HepG2 (cell line): ENCODE data around the gene ZG16. TPM values are rescaled to one million over a fixed set of nuclear protein-coding genes. Genes with fewer than 3 reads are reported as not detected.
A peak's percentile ranks its signal among the peaks of the same experiment; 100 is the strongest.

Source experiments
- ARID5B ChIP-seq: IDR thresholded peaks from 2 replicates; pipeline ENCODE4 v1.4.0; 2020; ENCODE audit warnings: mild to moderate bottlenecking, missing genetic modification reagents
- CREM ChIP-seq, 2 experiments: sonication (generic) in 1 of 2; formaldehyde crosslinking in 1 of 2; IDR thresholded peaks; 2 replicates each; pipeline versions ENCODE4 v1.4.0 to v1.6.1; 2016 to 2020; ENCODE audit warnings: antibody characterized with exemption in 1 of 2, mild to moderate bottlenecking in 1 of 2, missing genetic modification reagents in 1 of 2
- CSRNP2 ChIP-seq: sonication (generic); formaldehyde crosslinking; conservative IDR thresholded peaks from 2 replicates; pipeline ENCODE4 v1.8.0; 2022; ENCODE audit warnings: low read depth, missing genetic modification reagents
- DPF2 ChIP-seq: sonication (generic); formaldehyde crosslinking; IDR thresholded peaks from 2 replicates; pipeline ENCODE4 v1.4.0; 2020; ENCODE audit warnings: mild to moderate bottlenecking, low read depth, missing genetic modification reagents, borderline replicate concordance
- EP300 ChIP-seq, 3 experiments: sonication (generic) in 1 of 3; formaldehyde crosslinking in 1 of 3; IDR thresholded peaks; 2 replicates each; pipeline versions ENCODE4 v1.5.1 to v1.6.1; 2011 to 2020; ENCODE audit warnings: low read depth in 2 of 3, low read length in 2 of 3, borderline replicate concordance in 1 of 3, improper control_type of control experiment in 1 of 3, mild to moderate bottlenecking in 1 of 3, missing genetic modification reagents in 1 of 3, moderate library complexity in 1 of 3
- FIP1L1 ChIP-seq: fragments of 200-400 bp; formaldehyde crosslinking; IDR thresholded peaks from 2 replicates; pipeline ENCODE4 v1.6.1; 2018; ENCODE audit warnings: low read depth, mild to moderate bottlenecking, low read length, moderate library complexity, borderline replicate concordance; ENCODE audit not compliant: insufficient read depth
- PITX1 ChIP-seq: sonication (generic); formaldehyde crosslinking; IDR thresholded peaks from 2 replicates; pipeline ENCODE4 v1.5.1; 2020; ENCODE audit warnings: mild to moderate bottlenecking, missing genetic modification reagents
- ZBTB20 ChIP-seq: sonication (generic); formaldehyde crosslinking; IDR thresholded peaks from 2 replicates; pipeline ENCODE4 v1.8.1; 2023; ENCODE audit warnings: missing genetic modification reagents, low read depth, mild to moderate bottlenecking, borderline replicate concordance
- ZBTB38 ChIP-seq: sonication (generic); formaldehyde crosslinking; IDR thresholded peaks from 2 replicates; pipeline ENCODE4 v1.5.1; 2020; ENCODE audit warnings: mild to moderate bottlenecking, missing genetic modification reagents
- ZBTB40 ChIP-seq, 2 experiments: fragments of 450-650 bp in 1 of 2; sonication (generic) in 1 of 2; formaldehyde crosslinking in 1 of 2; IDR thresholded peaks; 2 replicates each; pipeline versions ENCODE4 v1.6.1 to v1.8.0; 2016 to 2022; ENCODE audit warnings: antibody characterized with exemption in 1 of 2, mild to moderate bottlenecking in 1 of 2, missing genetic modification reagents in 1 of 2
- ZC3H13 ChIP-seq: sonication (generic); formaldehyde crosslinking; IDR thresholded peaks from 2 replicates; pipeline ENCODE4 v1.8.1; 2023; ENCODE audit warnings: mild to moderate bottlenecking, missing genetic modification reagents, moderate library complexity
- ZFX ChIP-seq: sonication (generic); formaldehyde crosslinking; IDR thresholded peaks from 2 replicates; pipeline ENCODE4 v1.4.0; 2020; ENCODE audit warnings: mild to moderate bottlenecking, low read depth, missing genetic modification reagents, moderate library complexity
- ZSCAN9 ChIP-seq: IDR thresholded peaks from 2 replicates; pipeline ENCODE4 v1.6.1; 2016; ENCODE audit warnings: borderline replicate concordance
- polyA plus RNA-seq, 8 experiments: library from polyadenylated mRNA; depleted of rRNA in 3 of 8; stranded (reverse) in 7 of 8; unstranded in 1 of 8; fragments of >200 nt; fragmentation: Illumina TruSeq in 4 of 8; extraction: Trizol in 4 of 8; gene quantifications; 2 replicates each; pipeline versions ENCODE4 v1.2.1 to v1.2.3, GENCODE V29; 2011 to 2016; ENCODE audit warnings: low read depth in 4 of 8, missing spikeins in 1 of 8, mixed read lengths in 1 of 8; ENCODE audit not compliant: insufficient read depth in 1 of 8
- total RNA-seq, 5 experiments: library from RNA; depleted of rRNA; stranded (reverse); fragments of >200 nt; fragmentation: Illumina TruSeq; extraction: Trizol; gene quantifications; 2 replicates each; pipeline ENCODE4 v1.2.3, GENCODE V29; 2016; ENCODE audit warnings: low read depth in 1 of 5

The ZG16 gene
- total and polyA plus RNA-seq, 2 of the 13 experiments (the other 11 are each of a cell fraction or from before 2014, with no cell fraction given), result 0.04 to 0.07 TPM

DNA sequence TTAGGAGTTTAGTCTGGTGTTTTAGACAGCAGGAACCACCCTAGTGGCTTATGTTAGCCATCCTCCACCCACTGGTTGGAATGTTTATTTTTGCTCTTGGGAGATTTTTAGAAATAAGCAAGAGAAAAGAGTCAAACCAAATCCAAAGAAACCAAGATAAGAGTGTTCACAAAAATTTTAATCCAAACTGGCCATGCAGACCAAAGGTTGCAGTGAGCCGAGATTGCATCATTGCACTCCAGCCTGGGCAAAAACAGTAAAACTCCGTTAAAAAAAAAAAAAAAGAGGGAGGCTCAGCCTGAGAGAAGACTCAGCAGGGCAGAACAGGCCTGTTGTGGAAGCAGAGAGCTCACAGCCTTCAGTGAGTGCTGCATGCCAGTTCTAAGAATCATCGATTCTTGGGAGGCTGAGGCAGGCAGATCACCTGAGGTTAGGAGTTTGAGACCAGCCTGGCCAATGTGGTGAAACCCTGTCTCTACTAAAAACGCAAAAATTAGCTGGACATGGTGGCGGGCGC is 20.0 kb upstream of the ZG16 start (continued):
- TF ChIP-seq ZC3H13, result no peak
- no peak for TF ChIP-seq FIP1L1
- peak in 1 of 2 experiments; percentile 58; a peak in 2 of 4 replicates for TF ChIP-seq EP300 (IDR thresholded peaks at IDR 0.05; ENCODE audit: low read depth in 2 of 2, low read length in 2 of 2)
- TF ChIP-seq EP300 (CRISPR knock-in tag; IDR thresholded peaks at IDR 0.05; ENCODE audit: borderline replicate concordance), result no peak
- TF ChIP-seq ZFX (CRISPR knock-in tag), result peak; percentile 68
- peak; percentile 59 for TF ChIP-seq ARID5B (CRISPR knock-in tag)
- no peak for TF ChIP-seq ZBTB38 (CRISPR knock-in tag)
- peak; percentile 58; the same call in 1 of the 2 replicates for TF ChIP-seq DPF2
- TF ChIP-seq ZBTB20 (CRISPR knock-in tag), result no peak
- TF ChIP-seq ZBTB40 (IDR thresholded peaks at IDR 0.05), result no peak
- peak; percentile 86 for TF ChIP-seq ZBTB40 (CRISPR knock-in tag; IDR thresholded peaks at IDR 0.05)
- peak; percentile 47; the same call in 1 of the 2 replicates for TF ChIP-seq CREM (IDR thresholded peaks at IDR 0.05)
- TF ChIP-seq CREM (CRISPR knock-in tag; IDR thresholded peaks at IDR 0.05), result no peak
- TF ChIP-seq ZSCAN9, result peak; percentile 61; the same call in 1 of the 2 replicates
- no peak for TF ChIP-seq CSRNP2 (CRISPR knock-in tag)
- TF ChIP-seq PITX1 (CRISPR knock-in tag), result peak; percentile 83
